Activated CD4-positive, alpha-beta T cell treated with anti-CD3 and anti-CD28 coated beads, Interleukin-2, amount 50 U/mL, for 24 hours (primary cell): ENCODE results near the gene KRT85.

Source experiments
- DNase-seq, 2 donors: peaks; one replicate each; pipeline ENCODE4 v3.0.0-alpha.2; 2020; ENCODE audit warnings: low read depth in 1 of 2, low spot score in 1 of 2

KRT85 gene

DNA sequence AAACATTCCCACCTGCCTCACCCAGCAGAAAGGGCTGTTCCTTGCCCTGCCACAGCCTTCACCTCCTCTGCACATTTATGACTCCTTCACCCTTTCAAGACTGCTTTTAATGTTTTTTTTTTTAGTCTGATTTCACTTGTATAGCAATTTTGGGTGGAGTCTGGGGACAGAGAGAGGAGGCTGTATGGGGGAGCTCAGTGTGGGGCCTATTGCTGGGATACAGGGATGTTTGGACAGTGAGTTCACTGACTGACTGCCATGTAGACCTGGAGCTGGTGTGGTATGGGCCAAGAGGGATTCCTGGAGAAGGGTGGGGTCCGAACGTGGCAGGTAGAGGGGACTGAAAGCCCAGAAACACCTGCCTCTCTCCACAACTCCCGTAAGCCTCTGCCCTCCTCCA lies 1.9 kb upstream of the KRT85 start:
- no peak for DNase-seq

DNA sequence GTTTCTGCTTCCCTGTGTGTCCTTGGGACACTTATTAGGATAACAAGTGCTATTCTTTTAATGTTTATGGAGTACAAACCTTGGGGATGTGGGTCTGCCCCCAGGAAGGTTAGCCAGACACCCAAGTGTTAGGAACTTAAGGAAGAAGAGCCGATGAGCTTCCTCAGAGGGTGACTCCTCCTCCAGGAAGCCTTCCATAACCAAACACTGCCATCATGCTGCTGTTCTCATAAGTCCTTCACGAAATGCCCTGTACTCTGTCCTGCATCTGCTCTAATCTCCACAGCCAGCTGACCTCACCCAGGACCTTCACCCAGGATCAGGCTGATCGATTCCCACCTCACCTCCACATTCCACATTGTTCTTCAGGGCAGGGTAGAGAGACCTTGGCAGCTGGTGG lies 1.2 kb upstream of the KRT85 start:
- DNase-seq = no peak

DNA sequence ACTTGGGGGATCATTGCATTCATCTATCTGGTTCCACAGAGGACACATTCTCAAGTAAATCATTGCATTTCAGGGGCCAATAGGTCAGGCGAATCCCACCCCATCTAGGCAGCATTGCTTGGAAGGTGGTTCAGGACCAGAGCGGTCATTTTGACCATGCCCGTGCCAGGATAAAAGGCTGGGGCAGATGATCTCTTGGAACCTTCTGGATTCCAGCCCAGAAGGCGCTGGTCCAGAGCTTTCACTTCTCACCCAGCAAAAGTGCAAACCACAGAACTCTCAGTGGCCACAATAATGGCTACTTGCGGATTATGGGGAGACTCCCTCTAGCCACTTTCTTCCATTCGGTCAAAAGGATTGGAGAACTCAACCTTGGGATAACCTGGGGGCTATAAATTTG lies 595 bp upstream of the KRT85 start:
- no peak for DNase-seq

DNA sequence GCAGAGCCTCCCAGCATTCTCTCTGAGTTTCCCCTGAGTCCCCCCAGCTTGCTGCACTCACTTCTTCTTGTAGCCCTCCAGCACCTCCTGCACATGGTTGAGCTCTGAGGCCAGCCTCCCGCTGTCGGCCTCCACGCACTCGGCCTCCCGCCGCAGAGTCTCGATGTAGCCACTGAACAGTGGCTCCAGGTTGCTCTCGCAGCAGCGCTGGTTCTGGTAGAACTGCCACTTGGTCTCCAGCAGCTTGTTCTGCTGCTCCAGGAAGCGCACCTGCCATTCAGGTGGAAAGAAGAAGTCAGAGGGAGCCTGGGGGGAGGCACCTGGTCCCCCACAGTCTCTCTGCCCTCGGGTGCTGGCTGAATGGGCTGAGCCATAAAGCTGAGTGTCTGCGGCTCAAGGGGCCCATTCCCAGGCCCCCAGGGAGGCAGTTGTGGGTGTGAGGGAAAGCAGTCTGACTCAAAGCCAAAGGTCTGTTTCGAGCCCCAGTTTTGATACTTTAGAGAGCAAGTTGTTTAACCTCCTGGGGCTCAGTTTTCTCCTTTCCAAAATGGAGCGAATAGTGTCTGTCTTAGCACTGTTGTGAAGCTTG lies 2.3 kb downstream of the KRT85 start:
- no peak for DNase-seq

DNA sequence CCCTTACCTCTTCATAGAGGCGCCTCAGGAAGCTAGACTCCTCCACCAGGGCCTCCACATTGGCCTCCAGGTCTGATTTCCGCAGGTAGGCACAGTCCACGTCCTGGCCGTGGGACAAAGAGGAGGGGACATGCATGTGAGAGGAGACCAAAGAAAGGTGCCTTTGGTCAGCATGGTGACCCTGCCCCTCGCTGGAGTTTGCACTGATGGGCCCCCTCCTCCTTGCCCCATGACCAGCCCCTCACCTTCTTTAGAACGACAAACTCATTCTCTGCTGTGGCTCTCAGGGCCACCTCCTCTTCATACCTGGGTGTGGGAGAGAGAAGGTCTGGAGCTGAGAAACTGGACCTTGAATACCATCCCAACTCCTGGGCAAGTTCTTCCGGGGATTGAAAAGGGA lies 3.2 kb downstream of the KRT85 start:
- no peak for DNase-seq

DNA sequence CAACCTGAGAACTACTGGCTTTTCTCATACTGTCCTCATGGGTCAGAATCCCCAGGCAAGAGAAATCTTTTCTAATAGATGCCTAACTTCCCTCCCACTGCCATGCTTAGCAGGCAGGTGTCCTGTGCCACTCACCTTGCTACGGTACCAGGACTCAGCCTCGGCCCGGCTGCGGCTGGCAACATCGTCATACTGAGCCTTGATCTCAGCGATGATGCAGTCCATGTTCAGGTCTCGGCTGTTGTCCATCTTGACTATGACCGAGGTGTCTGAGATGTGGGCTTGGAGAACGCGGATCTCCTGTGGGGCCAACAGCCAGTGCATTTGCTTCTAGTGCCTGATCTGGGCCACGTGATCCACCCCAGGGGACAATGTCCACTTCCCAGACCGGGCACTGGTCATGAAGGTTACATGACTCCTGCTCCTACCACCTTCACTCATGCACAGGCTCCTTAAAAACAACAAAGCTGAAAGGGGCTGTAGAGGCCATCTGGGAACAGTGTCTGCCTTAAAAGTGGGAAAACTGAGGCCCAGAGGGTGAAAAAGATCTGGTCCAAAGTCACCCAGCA lies 4.1 kb downstream of the KRT85 start:
- DNase-seq = no peak

DNA sequence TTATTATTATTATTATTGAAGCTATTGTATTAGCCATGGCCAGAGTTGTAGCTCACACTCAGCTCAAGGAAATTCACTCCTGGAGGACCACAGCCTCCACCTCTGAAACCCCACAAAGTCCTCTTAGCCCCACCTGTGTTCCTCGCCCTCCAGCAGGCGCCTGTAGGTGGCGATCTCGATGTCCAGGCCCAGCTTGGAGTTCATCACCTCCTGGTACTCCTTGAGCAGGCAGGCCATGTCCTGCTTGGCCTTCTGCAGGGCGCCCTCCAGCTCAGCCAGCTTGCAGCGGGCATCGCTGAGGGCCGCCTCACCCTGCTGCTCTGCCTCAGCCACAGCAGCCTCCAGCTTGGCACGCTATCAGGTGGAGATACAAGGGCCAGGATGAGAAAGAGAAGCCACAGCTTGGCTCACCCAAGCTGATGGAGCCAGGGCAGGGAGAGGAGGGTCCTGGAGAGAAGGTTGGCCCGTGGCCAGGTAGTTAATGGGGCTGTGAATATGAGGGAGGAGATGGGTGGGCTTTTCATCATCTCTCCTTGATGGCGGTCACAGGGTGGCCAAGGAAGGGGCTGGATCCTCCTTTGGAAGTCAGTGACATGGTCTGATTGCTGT lies 5.1 kb downstream of the KRT85 start:
- DNase-seq = no peak

DNA sequence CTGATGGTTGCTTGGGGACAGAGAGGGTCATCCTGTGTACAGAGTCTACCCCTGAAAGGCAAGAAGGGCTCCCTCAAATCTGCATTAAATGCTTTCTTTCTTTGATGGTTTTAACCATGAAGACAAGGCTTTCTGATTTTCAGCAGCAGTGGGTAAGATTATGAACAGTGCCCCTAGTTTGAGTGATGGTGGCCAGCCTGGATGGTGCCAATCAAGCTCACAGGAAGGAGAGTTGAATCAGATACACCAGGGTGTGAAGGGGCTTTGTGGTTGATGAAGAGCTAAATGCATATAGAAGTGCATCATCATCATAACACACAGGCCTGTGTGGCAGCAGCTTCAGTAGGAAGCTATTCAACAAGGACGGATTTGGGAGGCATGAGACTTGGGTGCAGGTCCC lies 5.7 kb downstream of the KRT85 start:
- no peak for DNase-seq

DNA sequence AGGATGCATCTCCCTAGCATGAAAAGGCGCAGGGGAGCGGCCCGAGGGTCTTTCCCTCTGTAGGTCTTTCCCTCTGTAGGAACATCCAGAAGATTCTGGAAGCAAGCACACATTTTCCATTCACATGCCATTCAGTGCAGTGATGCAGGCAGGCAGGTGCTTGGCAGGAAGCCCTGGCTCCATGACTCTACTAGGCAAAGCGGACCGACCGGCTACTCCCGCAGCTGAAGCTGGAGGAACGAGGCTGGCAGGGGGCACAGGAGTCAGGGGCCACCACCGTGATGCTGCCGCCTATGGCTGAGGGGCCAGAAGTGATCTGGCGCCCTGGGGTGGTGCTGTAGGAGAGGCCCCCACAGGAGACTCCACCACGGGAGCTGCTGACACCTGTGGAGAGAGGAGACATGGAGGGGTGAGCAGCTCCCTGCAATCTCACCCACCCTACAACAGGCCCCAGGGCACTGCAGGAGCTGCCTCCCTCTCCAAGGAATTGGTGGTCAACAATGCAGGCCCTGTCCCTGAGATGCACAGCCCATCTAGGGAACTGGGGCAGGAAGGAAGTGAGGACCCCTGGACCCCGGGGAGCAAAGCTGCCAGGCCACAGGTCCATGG lies 6.5 kb downstream of the KRT85 start:
- DNase-seq = no peak

DNA sequence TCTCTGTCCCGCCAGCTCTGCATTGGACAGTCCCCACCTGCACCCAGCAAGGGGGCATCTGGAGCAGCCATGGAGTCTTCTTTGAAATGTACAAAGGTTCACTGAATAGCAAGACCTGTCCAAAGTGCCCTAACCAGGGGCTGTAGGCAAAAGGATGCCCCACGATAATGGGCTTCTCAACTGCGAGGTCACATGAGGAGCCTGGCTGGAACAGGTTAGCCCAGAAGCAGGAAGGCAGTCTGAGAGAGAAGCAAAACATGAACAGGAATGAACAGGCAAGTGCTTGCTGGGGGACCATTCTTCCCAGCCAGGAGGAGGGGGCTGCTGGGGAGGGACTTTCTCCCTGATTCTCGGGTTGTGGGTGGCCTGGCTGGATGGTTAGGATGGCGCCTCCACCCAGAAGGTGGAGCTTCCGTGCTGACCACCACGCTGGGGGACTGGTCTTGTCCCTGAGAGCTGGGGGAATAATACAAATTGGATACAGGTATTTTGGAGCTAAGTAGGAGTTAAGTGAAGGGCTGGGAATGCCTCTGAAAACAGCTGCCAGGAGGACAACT lies 7.1 kb downstream of the KRT85 start:
- DNase-seq = no peak

DNA sequence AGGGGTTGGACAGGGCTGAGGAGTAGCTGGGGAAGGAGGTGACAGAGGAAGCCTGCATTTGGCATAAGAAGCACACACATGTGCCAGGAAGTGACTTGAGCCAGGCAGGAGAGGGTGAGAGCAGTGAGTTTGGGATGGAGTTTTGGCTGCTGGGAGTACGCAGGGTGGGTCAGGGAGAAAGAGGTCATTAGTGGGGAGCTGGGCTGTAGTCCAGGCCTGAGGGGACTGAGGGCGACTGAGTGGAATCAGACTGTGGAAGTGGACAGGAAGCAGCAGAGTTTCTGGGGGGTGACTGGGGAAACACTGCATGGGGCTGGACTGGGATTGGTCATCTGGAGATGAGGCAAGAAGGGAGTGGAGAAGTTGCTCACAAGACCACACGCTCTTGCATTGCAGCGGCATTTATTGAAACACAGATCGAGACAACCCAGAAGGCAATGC lies 7.6 kb downstream of the KRT85 start:
- no peak for DNase-seq

DNA sequence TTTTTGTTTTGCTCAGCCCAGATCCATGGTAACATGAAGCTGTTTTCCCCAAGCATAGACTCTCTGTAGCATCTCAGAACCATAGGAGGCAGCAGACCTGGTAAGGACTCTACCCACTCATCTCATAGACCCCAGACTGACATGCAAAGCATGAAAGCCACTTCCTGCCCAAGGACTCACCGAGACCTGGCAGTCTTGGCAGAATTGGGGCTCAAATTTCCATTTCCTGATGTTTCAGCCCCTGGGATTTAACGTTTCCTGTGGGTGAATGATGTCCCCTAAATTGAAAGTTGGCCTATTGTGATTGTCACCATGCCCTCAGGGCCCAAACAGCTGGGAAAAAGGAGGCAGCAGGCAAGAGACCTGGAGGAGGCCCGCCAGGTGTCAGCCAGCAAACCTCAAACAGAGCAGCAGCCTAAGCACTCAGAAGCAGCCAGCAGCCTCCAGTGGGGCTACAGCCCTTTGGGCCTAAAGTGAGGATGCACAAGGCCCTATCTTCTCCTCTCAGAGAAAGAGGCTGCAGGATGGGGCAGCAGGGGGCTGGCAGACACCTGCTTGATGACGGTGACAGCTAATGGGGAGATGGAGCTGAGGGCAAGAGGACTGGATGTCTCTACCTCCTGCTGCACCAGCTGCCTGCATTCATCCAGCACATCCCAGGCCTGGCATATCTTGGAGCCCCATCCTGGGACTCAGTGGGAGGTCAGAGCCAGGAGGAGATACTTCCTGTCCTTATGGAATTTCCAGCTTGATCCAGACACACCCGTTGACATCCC lies 8.5 kb downstream of the KRT85 start:
- DNase-seq = no peak

DNA sequence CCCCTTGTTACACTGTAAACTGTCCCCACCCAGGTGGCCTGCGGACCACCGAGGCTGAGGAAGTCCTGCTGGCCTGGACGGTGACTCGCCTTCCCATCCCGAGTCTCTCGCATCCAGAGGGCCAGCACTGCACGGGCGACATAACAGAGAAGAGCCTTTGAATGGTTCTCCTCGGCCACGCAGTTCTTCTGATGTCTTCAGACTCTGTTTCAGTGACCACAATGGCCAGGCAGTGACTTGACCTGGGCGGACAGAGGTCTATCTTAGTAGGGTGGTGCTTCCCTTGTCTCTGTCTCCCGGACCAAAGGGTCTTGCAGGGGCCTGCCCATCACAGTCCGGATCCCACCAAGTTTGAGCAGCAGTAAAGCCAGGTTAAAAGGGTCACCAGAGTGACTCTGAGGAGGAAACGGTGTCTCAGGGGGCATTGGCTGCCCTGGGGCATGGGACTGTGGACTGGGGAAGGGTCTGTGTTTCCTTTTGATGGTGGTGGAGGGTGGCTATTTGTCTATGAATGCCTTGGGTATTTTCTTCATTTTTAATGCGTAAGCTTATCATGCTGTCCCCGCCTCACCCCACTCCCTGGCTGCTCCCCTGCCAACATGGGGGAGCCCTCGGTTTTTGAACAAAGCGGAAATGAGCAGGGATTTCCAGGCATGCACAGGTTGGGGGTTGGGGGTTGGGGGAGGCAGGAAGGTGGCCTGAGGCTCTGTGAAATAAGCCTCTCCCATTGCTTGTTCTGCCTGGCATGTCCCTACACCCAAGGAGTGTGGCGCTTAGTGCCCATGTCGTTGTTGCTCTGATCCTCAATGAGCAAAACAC lies 10.3 kb downstream of the KRT85 start:
- no peak for DNase-seq

DNA sequence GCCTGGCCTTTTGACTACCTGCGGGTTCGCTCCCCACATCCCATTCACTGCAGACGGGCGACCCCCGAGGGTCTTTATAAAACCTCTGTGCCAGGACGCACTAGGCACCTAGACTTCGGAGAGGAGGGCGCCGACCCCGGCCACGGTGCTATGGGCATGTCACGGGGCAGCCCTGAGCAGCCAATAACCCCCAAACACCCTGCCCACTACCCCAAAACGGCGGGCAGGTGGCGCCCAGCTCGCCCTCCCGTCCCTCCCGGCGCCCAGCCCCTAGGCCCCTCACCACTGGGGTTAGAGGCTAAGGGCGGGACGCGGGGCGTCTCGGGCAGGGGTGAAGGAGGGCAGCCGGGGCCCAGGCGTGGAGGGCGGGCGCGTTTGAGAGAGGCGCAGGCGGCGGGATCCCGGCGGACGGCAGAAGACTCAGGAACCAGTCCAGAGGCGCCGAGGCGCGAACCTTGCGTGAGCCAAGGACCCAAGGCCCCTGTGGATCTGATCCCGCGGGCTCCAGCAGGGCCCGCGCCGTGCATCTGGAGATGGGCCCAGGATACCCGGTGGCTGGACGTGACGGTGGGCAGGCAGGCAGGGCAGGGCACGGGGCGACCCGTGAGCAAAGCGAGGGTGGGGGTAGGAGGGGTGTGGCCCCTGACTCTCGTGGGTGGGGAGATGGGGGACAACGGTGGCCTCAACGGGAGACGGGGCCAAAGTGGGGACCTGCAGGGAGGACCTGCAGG lies 11.1 kb downstream of the KRT85 start:
- no peak for DNase-seq

DNA sequence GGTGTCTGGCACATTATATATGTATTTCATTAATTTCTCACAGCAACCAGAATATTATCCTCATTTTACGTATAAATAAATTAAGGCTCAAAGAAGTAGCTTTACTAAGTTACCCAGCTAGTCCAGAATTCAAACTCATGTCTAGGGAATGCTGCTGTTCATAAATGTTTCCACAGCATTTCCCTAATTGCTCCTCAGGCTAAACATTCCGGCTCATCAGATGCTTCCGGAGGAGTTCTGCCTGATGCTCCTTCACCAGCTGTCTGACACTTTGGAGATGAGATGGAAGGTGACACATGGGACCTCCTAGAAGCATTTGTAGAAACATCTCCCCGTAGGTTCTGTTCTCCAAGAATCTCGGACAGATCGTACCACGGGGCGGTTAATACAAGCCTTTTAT lies 12.1 kb downstream of the KRT85 start:
- DNase-seq = no peak

DNA sequence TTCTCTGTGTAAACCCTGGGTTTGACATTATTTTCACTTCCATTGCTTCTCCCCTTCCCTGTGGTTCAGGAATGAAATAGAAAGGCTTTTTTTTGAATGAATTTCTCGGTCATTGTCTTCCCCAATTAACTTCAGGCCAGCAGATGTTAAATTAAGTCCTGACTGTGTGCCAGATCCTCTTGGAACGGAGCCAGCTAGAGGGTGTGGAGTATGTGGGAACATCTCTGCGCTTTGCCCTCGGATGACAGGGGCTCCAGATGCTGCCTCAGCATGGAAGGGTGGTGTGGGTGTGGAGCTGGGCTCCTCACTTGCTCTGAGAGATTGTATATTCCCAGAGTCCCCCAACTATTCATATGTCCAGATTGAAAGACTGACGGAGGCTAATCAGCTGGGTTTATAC lies 13.1 kb downstream of the KRT85 start:
- DNase-seq = no peak

DNA sequence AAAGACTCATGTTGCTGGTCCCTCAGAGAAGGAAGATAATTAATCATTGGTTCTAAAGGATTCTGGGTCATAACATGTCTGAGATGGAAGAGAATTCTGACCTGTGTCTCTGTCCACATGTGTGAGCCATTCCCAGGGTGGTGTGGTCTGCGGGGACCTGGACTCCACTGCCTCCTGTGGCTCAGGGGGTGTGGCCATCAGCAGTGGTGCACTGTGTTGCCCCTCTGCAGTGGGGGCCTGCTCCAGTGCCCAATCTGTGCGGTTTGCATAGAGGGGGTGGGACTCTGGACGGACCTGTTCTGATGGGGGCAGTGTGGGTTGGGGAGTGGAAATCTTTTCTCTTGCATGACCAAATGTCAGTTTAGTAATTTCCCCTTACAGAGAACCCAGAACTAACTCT lies 13.5 kb downstream of the KRT85 start:
- no peak for DNase-seq

DNA sequence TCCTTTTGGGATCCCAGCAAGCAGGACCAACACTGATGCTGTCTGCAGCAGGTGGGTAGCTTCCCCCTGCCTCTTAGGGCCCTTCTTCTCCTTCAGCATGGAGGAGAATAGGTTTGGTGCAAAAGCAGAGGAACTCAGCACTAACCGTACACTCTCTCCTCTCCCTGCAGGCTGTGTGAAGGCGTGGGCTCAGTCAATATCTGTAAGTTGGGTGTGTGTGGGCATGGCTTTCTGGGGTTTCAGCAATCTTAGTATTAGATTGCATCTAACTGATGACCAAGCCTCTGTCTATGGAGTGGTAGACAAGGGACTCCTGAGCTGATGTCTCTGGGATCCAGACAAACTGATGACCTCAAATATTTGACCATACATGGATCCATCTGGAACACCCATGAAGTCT lies 14.3 kb downstream of the KRT85 start:
- DNase-seq = no peak

DNA sequence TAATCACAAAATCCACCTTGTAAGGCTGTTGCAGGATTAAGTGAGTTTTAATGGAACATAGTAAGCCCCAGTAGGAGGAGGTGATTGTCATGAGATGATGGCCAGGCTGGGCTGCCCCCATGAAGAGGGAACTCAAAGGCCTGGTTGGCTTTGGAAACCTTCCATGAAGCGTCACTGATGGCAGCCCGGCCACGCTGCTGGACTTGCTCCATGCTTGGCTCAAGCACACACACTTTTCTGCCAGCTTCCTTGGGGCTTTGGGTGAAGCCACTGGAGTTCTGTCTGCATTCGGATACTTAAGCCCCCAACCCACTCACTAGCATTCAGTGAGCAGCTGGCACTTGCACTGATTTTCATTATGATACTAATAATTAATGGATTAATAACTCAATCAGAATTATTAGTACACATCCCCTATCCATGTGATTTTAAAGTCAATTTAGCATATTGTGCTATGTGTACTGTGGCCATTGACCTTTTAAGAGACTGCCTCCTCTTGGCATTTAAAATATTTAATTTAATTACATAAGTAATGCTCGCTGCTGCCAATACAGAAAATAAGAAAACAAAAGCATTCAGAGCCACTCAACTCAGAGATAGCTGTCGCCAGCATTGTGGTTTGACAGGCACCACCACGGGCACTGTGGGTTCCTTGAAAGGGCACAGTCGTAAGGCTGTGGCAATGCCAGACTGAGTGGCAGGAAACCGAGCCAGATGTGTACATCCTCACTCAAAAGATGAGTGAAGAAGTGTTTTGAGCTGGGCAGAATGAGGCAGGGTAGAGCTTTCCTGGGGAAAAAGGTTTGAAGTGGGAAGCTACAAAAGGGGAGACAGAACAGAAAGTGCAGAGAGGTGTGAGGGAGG lies 15.9 kb downstream of the KRT85 start:
- DNase-seq = no peak
